HCT116 (cell line): ENCODE results near the gene CELF4. TPM values are rescaled to one million over a fixed set of nuclear protein-coding genes. Genes with fewer than 3 reads are reported as not detected.

Experiments
- ATAC-seq: fragments of 200-7000 bp; cut with Tn5 transposase; 2 replicates; pipeline ENCODE4 v1.9.1; 2020; ENCODE audit warnings: mild to moderate bottlenecking, moderate library complexity
- BruUV-seq: library from RNA; stranded (reverse); fragments of 400-500 nt; replicated peaks from 2 replicates; lab custom pipeline; 2021; lab: Mats Ljungman, UMichigan
- CTCF ChIA-PET: fragments of 300-600 bp; sonication (Branson Sonifier 250); formaldehyde crosslinking; loops from one replicate; lab custom pipeline; 2021; ENCODE audit warnings: antibody characterized with exemption; lab: Charles Lee
- POLR2A ChIA-PET: fragments of 300-600, 350-600 bp; sonication (Branson Sonifier 250); formaldehyde crosslinking; loops from one replicate; lab custom pipeline; 2021; ENCODE audit warnings: antibody characterized with exemption; lab: Charles Lee
- RAD21 ChIA-PET, 2 experiments: fragments of 300-600 bp; sonication (Branson Sonifier 250); formaldehyde crosslinking; loops; one replicate each; lab custom pipeline; 2023; ENCODE audit warnings: low total read pairs in 2 of 2; ENCODE audit not compliant: uncharacterized antibody in 2 of 2, unreplicated experiment in 2 of 2, low non-redundant PET in 1 of 2; lab: Charles Lee
- DNase-seq: peaks from one replicate; pipeline ENCODE4 v3.0.0-alpha.2; 2010; ENCODE audit warnings: low read depth, low spot score
- H2AFZ ChIP-seq: fragments of 200-600 bp; shearing (Covaris generic), sonication (generic); 2 replicates; pipeline ENCODE4 v1.6.1; 2017; ENCODE audit warnings: low read depth, mixed run types, mixed read lengths, antibody characterized with exemption, low read length; ENCODE audit not compliant: poor library complexity, severe bottlenecking
- H3K27ac ChIP-seq: 2 replicates; pipeline ENCODE4 v1.5.1; 2012; ENCODE audit warnings: low read depth, low read length
- H3K27me3 ChIP-seq: fragments of 200-600 bp; sonication (generic); 2 replicates; pipeline ENCODE4 v1.6.1; 2016; ENCODE audit warnings: mixed run types, low read length, mixed read lengths; ENCODE audit not compliant: insufficient read depth
- H3K36me3 ChIP-seq, 2 experiments: fragments of 200-500 bp in 1 of 2; fragments of 200-600 bp in 1 of 2; sonication (Bioruptor generic) in 1 of 2; sonication (generic) in 1 of 2; 2 replicates each; pipeline versions ENCODE4 v1.5.1 to v1.6.1; 2014 to 2016; ENCODE audit warnings: low read length in 2 of 2, inconsistent platforms in 1 of 2, mixed read lengths in 1 of 2, mixed run types in 1 of 2; ENCODE audit not compliant: insufficient read depth in 2 of 2, control insufficient read depth in 1 of 2
- H3K4me1 ChIP-seq, 2 experiments: fragments of 200-600 bp in 1 of 2; sonication (generic) in 1 of 2; 2 replicates each; pipeline versions ENCODE4 v1.5.1 to v1.6.1; 2012 to 2017; ENCODE audit warnings: low read length in 2 of 2, inconsistent platforms in 1 of 2, mild to moderate bottlenecking in 1 of 2, mixed read lengths in 1 of 2, mixed run types in 1 of 2, moderate library complexity in 1 of 2; ENCODE audit not compliant: insufficient read depth in 2 of 2, control insufficient read depth in 1 of 2
- H3K4me2 ChIP-seq: fragments of 200-600 bp; sonication (generic); 2 replicates; pipeline ENCODE4 v1.6.1; 2017; ENCODE audit warnings: mixed run types, low read length, mixed read lengths
- H3K4me3 ChIP-seq, 2 experiments: fragments of 200-600 bp in 1 of 2; sonication (generic) in 1 of 2; replicated peaks in 1 of 2; 2 replicates each; pipeline ENCODE4 v1.5.1; 2011 to 2016; ENCODE audit warnings: low read length in 2 of 2, control low read depth in 1 of 2, low read depth in 1 of 2, mild to moderate bottlenecking in 1 of 2, mixed read lengths in 1 of 2, mixed run types in 1 of 2
- H3K79me2 ChIP-seq: fragments of 200-600 bp; sonication (generic); 2 replicates; pipeline ENCODE4 v1.6.1; 2017; ENCODE audit warnings: mild to moderate bottlenecking, mixed run types, low read length, moderate library complexity, mixed read lengths; ENCODE audit not compliant: insufficient read depth
- H3K9ac ChIP-seq: fragments of 200-600 bp; sonication (generic); 2 replicates; pipeline ENCODE4 v1.6.1; 2016; ENCODE audit warnings: low read length, mixed read lengths
- H3K9me2 ChIP-seq: fragments of 200-600 bp; sonication (generic), shearing (Covaris generic); 2 replicates; pipeline ENCODE4 v1.6.1; 2017; ENCODE audit warnings: mixed run types, mild to moderate bottlenecking, moderate library complexity; ENCODE audit not compliant: insufficient read depth
- H3K9me3 ChIP-seq, 2 experiments: fragments of 200-500 bp in 1 of 2; fragments of 200-600 bp in 1 of 2; sonication (Bioruptor generic) in 1 of 2; sonication (generic) in 1 of 2; 2 replicates each; pipeline ENCODE4 v1.6.1; 2014 to 2017; ENCODE audit warnings: low read length in 2 of 2, mixed read lengths in 2 of 2, inconsistent platforms in 1 of 2, low read depth in 1 of 2, mild to moderate bottlenecking in 1 of 2, mixed run types in 1 of 2, moderate library complexity in 1 of 2; ENCODE audit not compliant: control insufficient read depth in 1 of 2, insufficient read depth in 1 of 2
- H4K20me1 ChIP-seq: fragments of 200-600 bp; sonication (generic), shearing (Covaris generic); 2 replicates; pipeline ENCODE4 v1.6.1; 2017; ENCODE audit warnings: mixed run types, mild to moderate bottlenecking, moderate library complexity; ENCODE audit not compliant: insufficient read depth
- CBX3 ChIP-seq: IDR thresholded peaks from 2 replicates; pipeline ENCODE4 v1.6.1; 2012; ENCODE audit warnings: low read depth
- CEBPB ChIP-seq: IDR thresholded peaks from 2 replicates; pipeline ENCODE4 v1.6.1; 2012; ENCODE audit warnings: low read depth
- CTCF ChIP-seq, 3 experiments: fragments of 200-600 bp in 1 of 3; sonication (generic) in 1 of 3; IDR thresholded peaks in 2 of 3; conservative IDR thresholded peaks in 1 of 3; 2 replicates each; pipeline ENCODE4 v1.5.1; 2012 to 2017; ENCODE audit warnings: low read depth in 2 of 3, low read length in 2 of 3, antibody characterized with exemption in 1 of 3, borderline replicate concordance in 1 of 3, control low read depth in 1 of 3, mild to moderate bottlenecking in 1 of 3, mixed read lengths in 1 of 3, mixed run types in 1 of 3, moderate library complexity in 1 of 3; ENCODE audit not compliant: insufficient read depth in 1 of 3
- EGR1 ChIP-seq: IDR thresholded peaks from 2 replicates; pipeline ENCODE4 v1.6.1; 2012; ENCODE audit warnings: low read depth
- EZH2phosphoT487 ChIP-seq: fragments of 200-600 bp; IDR thresholded peaks from 2 replicates; pipeline ENCODE4 v1.6.1; 2018; ENCODE audit warnings: antibody characterized with exemption, borderline replicate concordance
- FOSL1 ChIP-seq: IDR thresholded peaks from 2 replicates; pipeline ENCODE4 v1.6.1; 2012; ENCODE audit warnings: low read depth
- MAX ChIP-seq: IDR thresholded peaks from 2 replicates; pipeline ENCODE4 v1.6.1; 2012
- REST ChIP-seq: IDR thresholded peaks from 2 replicates; pipeline ENCODE4 v1.6.1; 2012; ENCODE audit warnings: low read depth
- SP1 ChIP-seq: IDR thresholded peaks from 2 replicates; pipeline ENCODE4 v1.6.1; 2012; ENCODE audit warnings: low read depth
- TCF7L2 ChIP-seq: IDR thresholded peaks from 2 replicates; pipeline ENCODE4 v1.7.0; 2011; ENCODE audit warnings: borderline replicate concordance, inconsistent platforms; ENCODE audit not compliant: insufficient read depth, insufficient read length; ENCODE audit errors: extremely low read depth
- YY1 ChIP-seq: IDR thresholded peaks from 2 replicates; pipeline ENCODE4 v1.6.1; 2011; ENCODE audit warnings: low read length, low read depth, moderate library complexity, mild to moderate bottlenecking; ENCODE audit not compliant: insufficient replicate concordance; ENCODE audit errors: extremely low read depth
- ZBTB33 ChIP-seq: IDR thresholded peaks from 2 replicates; pipeline ENCODE4 v1.6.1; 2011; ENCODE audit warnings: mild to moderate bottlenecking, low read length, moderate library complexity; ENCODE audit not compliant: insufficient replicate concordance; ENCODE audit errors: extremely low read depth
- intact Hi-C: fragments of 100-400 bp; cut with micrococcal nuclease; formaldehyde crosslinking; loops from 2 replicates; pipeline ENCODE4 v1.10.0; 2022
- total RNA-seq: library from RNA; stranded (reverse); gene quantifications from one replicate; pipeline ENCODE4 v1.2.1, GENCODE V29; 2021; ENCODE audit not compliant: unreplicated experiment

CELF4 gene
- total RNA-seq, 1 experiment from 2014 or later = not detected

GRCh38 chr18:37272226-37272625 lies 293.4 kb downstream of the CELF4 start:
- H3K79me2 ChIP-seq = no peaks in the 10 kb centered on the region
- H3K36me3 ChIP-seq = no peaks in the 10 kb centered on the region
- ChIA-PET CTCF (no interaction called here), RAD21 (interaction anchor here in 1 of 2 experiments (0.7 kb wide), 1 partner anchor 102 kb away, joined by 7 read pairs; no protein-coding TSS in a partner anchor), POLR2A (no interaction called here)
- H3K9me3 ChIP-seq = no peaks in the 10 kb centered on the region
- no peak overlapping the region for H2AFZ ChIP-seq
- H3K9ac ChIP-seq = no peak overlapping the region
- DNase-seq (no peak), ATAC-seq (no peak)
- intact Hi-C loops = no loop called here
- no peaks in the 10 kb centered on the region for H4K20me1 ChIP-seq
- H3K4me2 ChIP-seq = no peak overlapping the region
- TF ChIP-seq YY1 = no peak
- TF ChIP-seq CBX3 = no peak
- no peak for TF ChIP-seq TCF7L2
- no peak for TF ChIP-seq REST
- no peak for TF ChIP-seq EGR1
- no peak for TF ChIP-seq CTCF (IDR thresholded peaks at IDR 0.05 in 2 of 3, conservative IDR thresholded peaks at IDR 0.05 in 1 of 3; ENCODE audit: borderline replicate concordance in 1 of 3, insufficient read depth in 1 of 3, low read depth in 2 of 3, low read length in 2 of 3)
- no peak for TF ChIP-seq SP1
- TF ChIP-seq CEBPB = no peak
- no peak for TF ChIP-seq FOSL1
- TF ChIP-seq ZBTB33 = no peak
- TF ChIP-seq EZH2phosphoT487 = no peak
- no peak for TF ChIP-seq MAX
- H3K4me3 ChIP-seq = no peak overlapping the region
- H3K27me3 ChIP-seq = peaks cover 5% of the 10 kb centered on the region; the same call in 1 of the 2 replicates
- no peak overlapping the region for H3K27ac ChIP-seq
- BruUV-seq = no TSS peak
- H3K4me1 ChIP-seq = no peaks in the 10 kb centered on the region
- H3K9me2 ChIP-seq = no peaks in the 10 kb centered on the region
